Panc1 (cell line): ENCODE data around the gene ALK. TPM values are rescaled to one million over a fixed set of nuclear protein-coding genes. Genes with fewer than 3 reads are reported as not detected.

ENCODE experiments used
- ATAC-seq: fragments of 200-7000 bp; cut with Tn5 transposase; 2 replicates; pipeline ENCODE4 v1.9.1; 2020; ENCODE audit warnings: mild to moderate bottlenecking, moderate library complexity
- BruUV-seq: library from RNA; stranded (reverse); fragments of 400-500 nt; replicated peaks from 2 replicates; lab custom pipeline; 2021; lab: Mats Ljungman, UMichigan
- CTCF ChIA-PET: fragments of 300-600 bp; sonication (Branson Sonifier 250); formaldehyde crosslinking; loops from one replicate; lab custom pipeline; 2022; ENCODE audit warnings: antibody characterized with exemption; lab: Charles Lee
- POLR2A ChIA-PET: fragments of 300-600 bp; sonication (Branson Sonifier 250); formaldehyde crosslinking; loops from one replicate; lab custom pipeline; 2022; ENCODE audit warnings: antibody characterized with exemption; lab: Charles Lee
- DNase-seq: peaks from one replicate; pipeline ENCODE4 v3.0.0-alpha.2; 2010; ENCODE audit warnings: low read depth, low spot score
- H3K27ac ChIP-seq: 2 replicates; pipeline ENCODE4 v1.5.1; 2011; ENCODE audit warnings: mild to moderate bottlenecking, low read length, inconsistent platforms
- H3K27me3 ChIP-seq: fragments of 200-500 bp; sonication (Bioruptor generic); 2 replicates; pipeline ENCODE4 v1.6.0; 2014; ENCODE audit warnings: low read length, inconsistent platforms; ENCODE audit not compliant: control insufficient read depth, insufficient read depth
- H3K36me3 ChIP-seq: fragments of 200-500 bp; sonication (Bioruptor generic); 2 replicates; pipeline ENCODE4 v1.5.1; 2014; ENCODE audit warnings: inconsistent platforms, mild to moderate bottlenecking, low read length, moderate library complexity; ENCODE audit not compliant: control insufficient read depth, insufficient read depth
- H3K4me1 ChIP-seq: 2 replicates; pipeline ENCODE4 v1.5.1; 2011; ENCODE audit warnings: inconsistent platforms, mild to moderate bottlenecking, low read length, moderate library complexity; ENCODE audit not compliant: control insufficient read depth, insufficient read depth
- H3K4me3 ChIP-seq, 2 experiments: 2 replicates each; pipeline ENCODE4 v1.5.1; 2011 to 2012; ENCODE audit warnings: low read depth in 2 of 2, low read length in 2 of 2, mild to moderate bottlenecking in 2 of 2, inconsistent platforms in 1 of 2, moderate library complexity in 1 of 2
- H3K9me3 ChIP-seq: fragments of 200-500 bp; sonication (Bioruptor generic); 2 replicates; pipeline ENCODE4 v1.5.1; 2014; ENCODE audit warnings: low read depth, mild to moderate bottlenecking, inconsistent platforms, low read length, moderate library complexity; ENCODE audit not compliant: control insufficient read depth, insufficient read depth
- CTCF ChIP-seq: fragments of 450-650 bp; IDR thresholded peaks from 2 replicates; pipeline ENCODE4 v1.5.1; 2017; ENCODE audit warnings: mild to moderate bottlenecking
- POLR2AphosphoS5 ChIP-seq: IDR thresholded peaks from 2 replicates; pipeline ENCODE4 v1.6.1; 2012; ENCODE audit warnings: mild to moderate bottlenecking, low read depth, low read length, moderate library complexity
- REST ChIP-seq, 2 experiments: IDR thresholded peaks; 2 replicates each; pipeline ENCODE4 v1.6.1; 2011 to 2012; ENCODE audit warnings: low read depth in 2 of 2, control low read depth in 1 of 2, low read length in 1 of 2, mild to moderate bottlenecking in 1 of 2, moderate library complexity in 1 of 2; ENCODE audit not compliant: insufficient read depth in 1 of 2
- SIN3A ChIP-seq: IDR thresholded peaks from 2 replicates; pipeline ENCODE4 v1.6.1; 2012; ENCODE audit warnings: low read depth, mild to moderate bottlenecking, low read length, moderate library complexity, borderline replicate concordance; ENCODE audit not compliant: insufficient read depth
- TCF7L2 ChIP-seq: IDR thresholded peaks from 2 replicates; pipeline ENCODE4 v1.6.1; 2011; ENCODE audit warnings: mild to moderate bottlenecking, low read depth, low read length, inconsistent platforms
- in situ Hi-C: cut with HindIII; loops from 2 replicates; pipeline ENCODE4 v1.10.0; 2016; ENCODE audit warnings: low sequenced_read_pairs, low pct_unique_long_range_greater_than_20kb
- intact Hi-C: fragments of 100-400 bp; cut with micrococcal nuclease; formaldehyde crosslinking; loops from one replicate; pipeline ENCODE4 v1.10.0; 2022; ENCODE audit not compliant: unreplicated experiment
- total RNA-seq: library from RNA; stranded (reverse); gene quantifications from one replicate; pipeline ENCODE4 v1.2.1, GENCODE V29; 2021; ENCODE audit not compliant: unreplicated experiment

The ALK gene
- total RNA-seq, 1 experiment from 2014 or later, result not detected

GRCh38 chr2:29478641-29479040 is 442.7 kb downstream of the ALK start:
- TF ChIP-seq SIN3A (no peak), REST (IDR thresholded peaks at IDR 0.05; ENCODE audit: insufficient read depth in 1 of 2, low read depth in 2 of 2, low read length in 1 of 2) (no peak), CTCF (no peak), POLR2AphosphoS5 (no peak), TCF7L2 (no peak)
- no peak overlapping the region for H3K27ac ChIP-seq
- intact Hi-C loops (no loop called here), in situ Hi-C loops (no loop called here)
- no peaks in the 10 kb centered on the region for H3K27me3 ChIP-seq
- no peak for ATAC-seq
- ChIA-PET POLR2A (no interaction called here), CTCF (no interaction called here)
- no peak for DNase-seq
- no peaks in the 10 kb centered on the region for H3K4me1 ChIP-seq
- no peaks in the 10 kb centered on the region for H3K36me3 ChIP-seq
- BruUV-seq, result no TSS peak
- no peak overlapping the region for H3K4me3 ChIP-seq
- no peaks in the 10 kb centered on the region for H3K9me3 ChIP-seq

- intact Hi-C loops, result no loop called here
- TF ChIP-seq SIN3A (no peak), CTCF (no peak), REST (IDR thresholded peaks at IDR 0.05; ENCODE audit: insufficient read depth in 1 of 2, low read depth in 2 of 2, low read length in 1 of 2) (no peak), TCF7L2 (no peak), POLR2AphosphoS5 (no peak)
- H3K4me3 ChIP-seq, result no peak overlapping the region
- CTCF ChIA-PET, result no interaction called here
- no TSS peak for BruUV-seq
- in situ Hi-C loops, result no loop called here
- H3K27ac ChIP-seq, result no peak overlapping the region
- H3K36me3 ChIP-seq, result no peaks in the 10 kb centered on the region
- 0 out of 2 replicates have a peak, but pooled peaks cover 3% of the 10 kb centered on the region for H3K9me3 ChIP-seq
- ATAC-seq (no peak), DNase-seq (no peak)
- no peaks in the 10 kb centered on the region for H3K4me1 ChIP-seq
- H3K27me3 ChIP-seq, result no peaks in the 10 kb centered on the region
- POLR2A ChIA-PET, result no interaction called here
Observed at GRCh38 chr2:29477186-29477585, 444.2 kb downstream of the ALK start.
